Chondrocyte (in vitro differentiated cells): Measurements from ENCODE around the gene OOSP1. TPM values are rescaled to one million over a fixed set of nuclear protein-coding genes. Genes with fewer than 3 reads are reported as not detected.
"Not testable (repeated sequence)": the region's sequence is repeated elsewhere in the genome, so short reads cannot be mapped to it uniquely, and the experiment has no call there.

ENCODE experiments used
- DNase-seq: peaks from one replicate; pipeline ENCODE4 v3.0.0; 2021; ENCODE audit warnings: mixed read lengths, low spot score
- H3K27ac Mint-ChIP-seq: one replicate; pipeline ENCODE4 v1.8.0; 2021; ENCODE audit warnings: mild to moderate bottlenecking, moderate library complexity, mixed read lengths; ENCODE audit not compliant: unreplicated experiment
- H3K27me3 Mint-ChIP-seq: 2 replicates; pipeline ENCODE4 v1.8.0; 2021; ENCODE audit warnings: low read depth, mixed read lengths
- H3K36me3 Mint-ChIP-seq: 2 replicates; pipeline ENCODE4 v1.8.0; 2021; ENCODE audit warnings: low read depth, mixed read lengths
- H3K4me1 Mint-ChIP-seq: 2 replicates; pipeline ENCODE4 v1.8.0; 2021; ENCODE audit warnings: low read depth, mild to moderate bottlenecking, mixed read lengths
- H3K4me3 Mint-ChIP-seq: one replicate; pipeline ENCODE4 v1.8.0; 2021; ENCODE audit warnings: mild to moderate bottlenecking, moderate library complexity, mixed read lengths; ENCODE audit not compliant: unreplicated experiment
- H3K9me3 Mint-ChIP-seq: 2 replicates; pipeline ENCODE4 v1.8.0; 2021; ENCODE audit warnings: low read depth, mixed read lengths
- total RNA-seq: library from RNA; stranded (reverse); gene quantifications from 3 replicates; pipeline ENCODE4 v1.2.1, GENCODE V29; 2021
- TF ChIP-seq, protein P1 (sequence below): fragments of 200-600 bp; sonication (generic); IDR thresholded peaks from 2 replicates; pipeline ENCODE4 v1.5.0; 2021; ENCODE audit warnings: antibody characterized with exemption, mild to moderate bottlenecking, moderate library complexity

OOSP1 gene
- total RNA-seq, 1 donor from 2014 or later = not detected

DNA sequence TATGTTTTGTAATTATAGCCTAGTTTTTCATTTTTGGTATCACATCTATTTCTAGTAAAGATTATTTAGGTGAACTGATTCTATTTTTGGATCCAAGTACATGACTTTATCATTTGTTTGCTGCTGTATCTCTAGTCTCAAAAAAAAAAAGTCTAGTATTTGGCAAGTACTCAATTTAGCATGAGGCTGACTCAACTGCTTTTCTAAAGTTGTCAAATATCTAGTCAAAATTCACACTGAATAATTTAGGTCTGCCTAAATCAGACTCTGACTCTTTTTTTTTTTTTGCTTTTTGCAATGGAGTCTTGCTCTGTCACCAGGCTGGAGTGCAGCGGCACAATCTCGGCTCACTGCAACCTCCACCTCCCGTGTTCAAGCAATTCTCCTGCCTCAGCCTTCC, 28.0 kb downstream of the OOSP1 start:
- H3K4me1 Mint-ChIP-seq = no peaks in the 10 kb centered on the region
- no peak overlapping the region for H3K4me3 Mint-ChIP-seq
- TF ChIP-seq, protein P1, sequence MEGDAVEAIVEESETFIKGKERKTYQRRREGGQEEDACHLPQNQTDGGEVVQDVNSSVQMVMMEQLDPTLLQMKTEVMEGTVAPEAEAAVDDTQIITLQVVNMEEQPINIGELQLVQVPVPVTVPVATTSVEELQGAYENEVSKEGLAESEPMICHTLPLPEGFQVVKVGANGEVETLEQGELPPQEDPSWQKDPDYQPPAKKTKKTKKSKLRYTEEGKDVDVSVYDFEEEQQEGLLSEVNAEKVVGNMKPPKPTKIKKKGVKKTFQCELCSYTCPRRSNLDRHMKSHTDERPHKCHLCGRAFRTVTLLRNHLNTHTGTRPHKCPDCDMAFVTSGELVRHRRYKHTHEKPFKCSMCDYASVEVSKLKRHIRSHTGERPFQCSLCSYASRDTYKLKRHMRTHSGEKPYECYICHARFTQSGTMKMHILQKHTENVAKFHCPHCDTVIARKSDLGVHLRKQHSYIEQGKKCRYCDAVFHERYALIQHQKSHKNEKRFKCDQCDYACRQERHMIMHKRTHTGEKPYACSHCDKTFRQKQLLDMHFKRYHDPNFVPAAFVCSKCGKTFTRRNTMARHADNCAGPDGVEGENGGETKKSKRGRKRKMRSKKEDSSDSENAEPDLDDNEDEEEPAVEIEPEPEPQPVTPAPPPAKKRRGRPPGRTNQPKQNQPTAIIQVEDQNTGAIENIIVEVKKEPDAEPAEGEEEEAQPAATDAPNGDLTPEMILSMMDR = no peak
- no peaks in the 10 kb centered on the region for H3K9me3 Mint-ChIP-seq
- H3K27ac Mint-ChIP-seq = no peak overlapping the region
- H3K36me3 Mint-ChIP-seq = no peaks in the 10 kb centered on the region
- peaks cover 6% of the 10 kb centered on the region for H3K27me3 Mint-ChIP-seq
- DNase-seq = no peak

DNA sequence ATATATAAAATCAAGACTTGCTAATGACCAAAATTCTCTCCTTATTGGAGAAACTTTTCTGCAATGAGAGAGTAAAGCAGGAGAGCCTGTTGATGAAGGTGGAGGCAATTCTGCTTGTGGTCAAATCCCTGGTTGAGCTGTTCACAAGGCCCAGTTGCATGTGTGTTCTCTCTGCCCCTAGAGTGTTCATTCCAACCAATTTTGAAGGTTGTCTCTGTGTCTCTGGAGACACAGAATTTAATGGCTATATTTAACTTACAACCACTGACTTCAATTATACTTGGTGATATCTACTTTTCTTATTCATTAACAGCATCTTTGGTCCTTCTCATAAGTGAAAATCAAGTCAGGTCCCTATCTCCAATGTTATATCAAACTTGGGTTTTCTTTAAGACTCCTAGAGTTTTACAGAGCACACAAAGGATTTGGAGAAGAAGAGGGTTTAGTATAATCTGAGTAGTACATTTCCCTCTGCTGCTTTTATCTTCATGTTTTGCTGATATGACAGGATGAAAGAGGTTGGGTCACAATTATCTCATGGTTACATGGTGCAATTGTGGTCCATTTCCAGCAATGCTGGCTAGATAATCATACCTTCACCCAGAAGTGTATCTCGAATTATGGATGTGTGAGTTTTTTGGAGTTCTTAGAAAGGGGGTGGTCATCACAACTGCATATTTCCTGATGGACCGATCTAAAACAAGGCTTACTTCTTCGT, 29.6 kb downstream of the OOSP1 start:
- H3K27me3 Mint-ChIP-seq = peaks cover 5% of the 10 kb centered on the region
- H3K4me1 Mint-ChIP-seq = no peaks in the 10 kb centered on the region
- TF ChIP-seq, protein P1 = no peak
- no peak overlapping the region for H3K4me3 Mint-ChIP-seq
- no peaks in the 10 kb centered on the region for H3K9me3 Mint-ChIP-seq
- no peaks in the 10 kb centered on the region for H3K36me3 Mint-ChIP-seq
- DNase-seq = no peak
- no peak overlapping the region for H3K27ac Mint-ChIP-seq

DNA sequence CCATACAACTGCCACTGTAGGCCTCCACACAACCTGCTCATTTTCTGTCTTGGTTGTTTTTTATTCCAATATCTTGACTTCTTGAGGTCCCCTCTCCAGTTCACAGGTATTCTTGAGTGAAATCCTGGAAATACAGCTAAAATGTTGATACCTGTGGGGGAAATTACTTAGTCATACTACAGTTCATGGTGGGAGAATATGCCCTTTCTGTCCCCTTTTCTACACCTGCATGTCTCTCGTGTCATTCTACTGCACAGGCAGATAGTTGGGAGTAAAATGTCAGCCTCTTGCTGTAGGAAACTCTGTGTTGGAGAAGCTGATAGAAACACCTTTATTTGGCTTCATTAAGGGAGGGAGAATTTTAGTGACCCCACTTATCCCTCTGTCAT, 30.2 kb downstream of the OOSP1 start:
- no peaks in the 10 kb centered on the region for H3K4me1 Mint-ChIP-seq
- no peak overlapping the region for H3K4me3 Mint-ChIP-seq
- H3K27ac Mint-ChIP-seq = no peak overlapping the region
- TF ChIP-seq, protein P1 = no peak
- DNase-seq = no peak
- no peaks in the 10 kb centered on the region for H3K36me3 Mint-ChIP-seq
- no peaks in the 10 kb centered on the region for H3K9me3 Mint-ChIP-seq
- H3K27me3 Mint-ChIP-seq = peaks cover 9% of the 10 kb centered on the region

DNA sequence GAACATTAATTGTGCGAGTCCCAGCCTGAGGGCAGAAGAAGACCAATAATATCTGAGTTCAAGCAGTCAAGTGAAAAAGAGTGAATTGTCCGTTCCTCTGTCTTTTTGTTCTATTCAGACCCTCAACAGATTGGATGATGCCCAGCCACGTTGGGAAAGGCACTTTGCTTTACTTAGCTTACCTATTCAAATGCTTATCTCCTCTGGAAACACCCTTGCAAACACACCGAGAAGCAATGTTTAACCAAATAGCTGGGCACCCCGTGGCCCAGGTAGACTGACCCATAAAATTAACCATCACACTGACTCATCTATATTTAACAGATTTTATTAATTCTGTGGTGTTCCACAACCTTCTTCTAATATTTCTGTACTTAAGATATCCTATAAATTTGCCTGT, 34.9 kb downstream of the OOSP1 start:
- DNase-seq = no peak
- no peak overlapping the region for H3K4me3 Mint-ChIP-seq
- no peak overlapping the region for H3K27ac Mint-ChIP-seq
- no peaks in the 10 kb centered on the region for H3K4me1 Mint-ChIP-seq
- no peaks in the 10 kb centered on the region for H3K36me3 Mint-ChIP-seq
- peaks cover 6% of the 10 kb centered on the region for H3K27me3 Mint-ChIP-seq
- TF ChIP-seq, protein P1 = no peak
- no peaks in the 10 kb centered on the region for H3K9me3 Mint-ChIP-seq

DNA sequence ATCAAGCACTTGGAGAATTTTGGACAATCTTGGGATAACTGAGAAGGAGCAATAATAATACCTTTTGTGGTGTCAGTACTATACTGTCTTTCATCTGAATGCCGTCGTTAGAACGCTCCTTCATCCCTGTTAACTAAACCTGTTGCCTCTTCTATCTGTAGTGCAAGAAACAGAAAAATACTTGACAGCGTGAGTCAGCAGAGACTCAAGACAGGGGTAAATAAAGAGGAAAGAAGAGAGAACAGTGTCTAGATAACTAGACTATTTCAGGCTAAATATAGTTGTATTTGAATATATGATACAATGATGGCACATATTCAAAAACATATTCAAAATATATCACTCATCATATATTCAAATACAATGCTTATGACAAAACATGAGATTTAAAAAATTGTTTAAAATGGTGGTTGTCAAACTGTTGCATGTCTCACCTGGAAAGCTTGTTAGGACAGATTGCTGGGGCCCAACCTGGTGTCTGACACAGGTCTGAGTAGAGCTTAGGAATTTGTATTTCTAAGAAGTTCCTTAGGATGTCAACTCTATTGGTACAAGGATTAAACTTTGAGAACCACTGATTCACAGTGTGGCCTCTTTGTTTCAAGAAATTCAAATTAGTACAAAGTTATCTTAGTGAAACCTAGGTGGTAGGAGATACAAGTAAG, 43.0 kb downstream of the OOSP1 start:
- H3K27me3 Mint-ChIP-seq = peaks cover 12% of the 10 kb centered on the region
- TF ChIP-seq, protein P1 = no peak

DNA sequence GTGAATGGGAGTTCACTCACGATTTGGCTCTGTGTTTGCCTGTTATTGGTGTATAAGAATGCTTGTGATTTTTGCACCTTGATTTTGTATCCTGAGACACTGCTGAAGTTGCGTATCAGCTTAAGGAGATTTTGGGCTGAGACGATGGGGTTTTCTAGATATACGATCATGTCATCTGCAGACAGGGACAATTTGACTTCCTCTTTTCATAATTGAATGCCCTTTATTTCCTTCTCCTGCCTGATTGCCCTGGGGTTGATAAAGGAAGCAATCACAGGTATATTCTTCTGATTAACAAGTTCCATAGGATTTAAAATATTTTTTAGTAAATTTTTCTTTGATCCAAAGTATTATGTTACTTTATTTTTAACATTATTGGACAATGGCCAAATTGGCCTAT, 43.8 kb downstream of the OOSP1 start:
- not testable (repeated sequence) for H3K4me3 Mint-ChIP-seq

More for the DNA sequence above, 43.0 kb downstream of the OOSP1 start:
- no peak overlapping the region for H3K27ac Mint-ChIP-seq
- DNase-seq = no peak
- no peak overlapping the region for H3K4me3 Mint-ChIP-seq
- no peaks in the 10 kb centered on the region for H3K4me1 Mint-ChIP-seq
- H3K9me3 Mint-ChIP-seq = peaks cover under 1% of the 10 kb centered on the region
- H3K36me3 Mint-ChIP-seq = no peaks in the 10 kb centered on the region

More for the DNA sequence above, 43.8 kb downstream of the OOSP1 start:
- not testable (repeated sequence) for DNase-seq, H3K4me1 Mint-ChIP-seq, H3K27ac Mint-ChIP-seq, H3K36me3 Mint-ChIP-seq, H3K9me3 Mint-ChIP-seq
- peaks cover 12% of the 10 kb centered on the region for H3K27me3 Mint-ChIP-seq
